Uterus (tissue), 4 donors: ENCODE results near the gene TTC34. TPM values are rescaled to one million over a fixed set of nuclear protein-coding genes. Genes with fewer than 3 reads are reported as not detected.

Source experiments
- DNase-seq, 2 donors: peaks; one replicate each; pipeline ENCODE4 v3.0.0-alpha.2; 2019 to 2020
- H3K27ac ChIP-seq, 2 donors: fragments of 200-600 bp; sonication (generic); 1 replicate in 1 of 2; 2 replicates in 1 of 2; pipeline ENCODE4 v1.5.1; 2016 to 2018
- H3K27me3 ChIP-seq, 2 donors: fragments of 200-600 bp; sonication (generic); one replicate each; pipeline ENCODE4 v1.5.1; 2018 to 2019; ENCODE audit warnings: control low read depth in 1 of 2
- H3K36me3 ChIP-seq, 2 donors: fragments of 200-600 bp; sonication (generic); one replicate each; pipeline ENCODE4 v1.5.1; 2019; ENCODE audit warnings: control low read depth in 1 of 2
- H3K4me1 ChIP-seq, 2 donors: fragments of 200-600 bp; sonication (generic); one replicate each; pipeline ENCODE4 v1.5.1; 2018 to 2019; ENCODE audit warnings: control low read depth in 1 of 2
- H3K4me3 ChIP-seq, 2 donors: fragments of 200-600 bp; sonication (generic); 1 replicate in 1 of 2; 2 replicates in 1 of 2; pipeline ENCODE4 v1.5.1; 2018 to 2019; ENCODE audit warnings: mild to moderate bottlenecking in 1 of 2
- H3K9me3 ChIP-seq, 2 donors: fragments of 200-600 bp; sonication (generic); one replicate each; pipeline ENCODE4 v1.5.1; 2019; ENCODE audit warnings: control low read depth in 1 of 2
- POLR2A ChIP-seq, 2 donors: fragments of 450-650 bp; IDR thresholded peaks; one replicate each; pipeline ENCODE4 v1.6.1; 2016; ENCODE audit warnings: antibody characterized with exemption in 2 of 2, mild to moderate bottlenecking in 1 of 2, moderate library complexity in 1 of 2
- intact Hi-C: fragments of 100-400 bp; cut with DNase I; formaldehyde crosslinking; loops from one replicate; pipeline ENCODE4 v1.15.1; 2023; ENCODE audit warnings: low total_unique reads
- total RNA-seq, 4 donors: library from RNA; depleted of rRNA in 3 of 4; stranded (reverse); fragments of >200 nt in 3 of 4; gene quantifications; one replicate each; pipeline versions ENCODE4 v1.1.0 to v1.2.4, GENCODE V29; 2014 to 2023
- TF ChIP-seq, protein P1 (sequence below), 4 experiments: fragments of 200-600 bp in 2 of 4; fragments of 450-650 bp in 2 of 4; sonication (generic) in 2 of 4; IDR thresholded peaks; one replicate each; pipeline ENCODE4 v1.5.1; 2016 to 2019; ENCODE audit warnings: antibody characterized with exemption in 4 of 4, mild to moderate bottlenecking in 2 of 4, moderate library complexity in 1 of 4
- donor health status: DM: yes; HTN: yes; CAD: no.

Gene TTC34
- total RNA-seq, 4 donors from 2014 or later = 0.29 to 2.9 (median 0.43) TPM

DNA sequence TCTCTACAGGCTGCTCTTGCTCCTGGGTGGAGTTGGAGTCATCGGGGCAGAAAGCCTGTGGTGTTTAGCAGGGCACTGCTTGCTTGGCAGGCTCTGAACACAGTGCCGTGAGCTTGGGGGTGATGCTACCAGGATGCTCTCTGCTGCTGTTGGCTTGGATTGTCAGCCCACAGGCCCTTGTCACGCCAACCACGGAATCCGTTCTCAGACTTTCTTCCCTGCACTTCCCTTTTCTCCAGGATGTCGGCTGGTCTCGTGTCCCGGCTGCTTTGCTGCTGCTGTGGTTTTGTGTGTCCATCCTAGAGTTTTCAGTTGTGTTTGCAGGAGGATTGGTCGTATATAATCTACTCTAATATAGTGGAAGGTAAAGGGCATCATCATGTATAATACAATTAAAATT is 44.4 kb upstream of the TTC34 start:
- DNase-seq = no peak
- no peaks in the 10 kb centered on the region for H3K4me1 ChIP-seq
- no peak for TF ChIP-seq POLR2A (IDR thresholded peaks at IDR 0.05)
- TF ChIP-seq, protein P1, sequence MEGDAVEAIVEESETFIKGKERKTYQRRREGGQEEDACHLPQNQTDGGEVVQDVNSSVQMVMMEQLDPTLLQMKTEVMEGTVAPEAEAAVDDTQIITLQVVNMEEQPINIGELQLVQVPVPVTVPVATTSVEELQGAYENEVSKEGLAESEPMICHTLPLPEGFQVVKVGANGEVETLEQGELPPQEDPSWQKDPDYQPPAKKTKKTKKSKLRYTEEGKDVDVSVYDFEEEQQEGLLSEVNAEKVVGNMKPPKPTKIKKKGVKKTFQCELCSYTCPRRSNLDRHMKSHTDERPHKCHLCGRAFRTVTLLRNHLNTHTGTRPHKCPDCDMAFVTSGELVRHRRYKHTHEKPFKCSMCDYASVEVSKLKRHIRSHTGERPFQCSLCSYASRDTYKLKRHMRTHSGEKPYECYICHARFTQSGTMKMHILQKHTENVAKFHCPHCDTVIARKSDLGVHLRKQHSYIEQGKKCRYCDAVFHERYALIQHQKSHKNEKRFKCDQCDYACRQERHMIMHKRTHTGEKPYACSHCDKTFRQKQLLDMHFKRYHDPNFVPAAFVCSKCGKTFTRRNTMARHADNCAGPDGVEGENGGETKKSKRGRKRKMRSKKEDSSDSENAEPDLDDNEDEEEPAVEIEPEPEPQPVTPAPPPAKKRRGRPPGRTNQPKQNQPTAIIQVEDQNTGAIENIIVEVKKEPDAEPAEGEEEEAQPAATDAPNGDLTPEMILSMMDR (IDR thresholded peaks at IDR 0.05) = no peak
- H3K9me3 ChIP-seq = no peaks in the 10 kb centered on the region
- H3K27ac ChIP-seq = no peak overlapping the region
- no peak overlapping the region for H3K4me3 ChIP-seq
- no peaks in the 10 kb centered on the region for H3K27me3 ChIP-seq
- intact Hi-C loops = no loop called here
- H3K36me3 ChIP-seq = no peaks in the 10 kb centered on the region

DNA sequence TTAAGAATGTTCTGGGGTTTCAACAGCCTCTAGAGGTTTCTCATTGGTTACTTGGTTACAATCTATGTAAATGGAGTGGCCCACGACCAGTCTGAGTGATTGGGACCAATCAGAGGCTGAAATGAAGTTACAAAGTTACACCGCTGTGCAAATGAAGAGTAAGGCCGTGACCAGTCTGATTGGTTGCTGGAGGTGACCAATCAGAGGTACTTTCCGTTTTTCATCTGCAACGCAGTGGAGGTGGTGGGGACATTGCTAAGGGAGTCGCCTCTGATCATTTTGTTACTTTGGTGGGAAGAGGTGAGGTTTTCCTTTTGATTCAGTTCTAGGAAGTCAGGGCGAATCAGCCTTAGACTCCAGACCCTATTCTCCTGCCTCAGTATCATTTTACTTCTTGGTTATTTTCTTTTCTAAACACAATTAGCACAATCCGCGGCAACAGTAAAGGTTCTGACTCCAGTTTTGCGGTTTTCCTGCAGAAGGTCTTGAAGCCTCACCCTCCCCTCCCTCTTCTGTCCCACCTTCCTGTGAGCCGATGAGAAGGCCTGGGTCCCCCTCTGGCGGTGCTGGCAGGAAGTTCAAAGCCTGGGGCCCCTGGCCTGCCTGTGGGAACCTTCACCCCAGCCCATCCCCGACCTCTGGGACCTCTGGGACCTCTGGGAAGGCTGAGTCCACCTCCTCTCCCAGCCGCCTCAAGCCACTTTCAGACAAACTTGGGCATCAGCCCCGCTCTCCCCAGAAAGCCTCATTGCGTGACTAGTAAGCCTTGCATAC is 38.7 kb upstream of the TTC34 start:
- no peaks in the 10 kb centered on the region for H3K27me3 ChIP-seq
- no peak overlapping the region for H3K4me3 ChIP-seq
- H3K27ac ChIP-seq = no peak overlapping the region
- no peaks in the 10 kb centered on the region for H3K9me3 ChIP-seq
- H3K4me1 ChIP-seq = no peaks in the 10 kb centered on the region
- intact Hi-C loops = no loop called here
- DNase-seq = no peak
- no peaks in the 10 kb centered on the region for H3K36me3 ChIP-seq
- TF ChIP-seq, protein P1 (IDR thresholded peaks at IDR 0.05) = no peak
- TF ChIP-seq POLR2A (IDR thresholded peaks at IDR 0.05) = no peak

DNA sequence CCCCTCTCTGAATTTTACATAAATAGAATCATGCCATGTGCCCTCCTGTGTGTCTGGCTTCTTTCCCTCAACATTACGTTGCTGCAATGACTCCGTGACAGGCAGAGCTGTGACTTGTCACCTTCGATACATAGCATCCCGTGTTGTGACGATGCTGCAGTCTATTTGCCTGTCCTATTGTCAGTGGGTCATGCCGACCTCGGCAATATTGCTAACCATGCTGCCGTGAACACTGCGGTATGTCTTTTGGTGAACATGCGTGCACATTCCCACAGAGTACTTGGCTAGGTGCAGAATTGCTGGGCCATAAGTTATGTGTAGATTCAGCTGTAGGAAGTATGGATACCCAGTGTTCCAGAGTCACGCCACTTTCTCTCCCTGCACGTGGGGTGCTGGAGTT is 36.3 kb upstream of the TTC34 start:
- H3K36me3 ChIP-seq = no peaks in the 10 kb centered on the region
- no peaks in the 10 kb centered on the region for H3K4me1 ChIP-seq
- intact Hi-C loops = no loop called here
- TF ChIP-seq POLR2A (IDR thresholded peaks at IDR 0.05) = no peak
- TF ChIP-seq, protein P1 (IDR thresholded peaks at IDR 0.05) = no peak
- no peak overlapping the region for H3K27ac ChIP-seq
- H3K27me3 ChIP-seq = no peaks in the 10 kb centered on the region
- no peak for DNase-seq
- H3K9me3 ChIP-seq = no peaks in the 10 kb centered on the region
- no peak overlapping the region for H3K4me3 ChIP-seq

DNA sequence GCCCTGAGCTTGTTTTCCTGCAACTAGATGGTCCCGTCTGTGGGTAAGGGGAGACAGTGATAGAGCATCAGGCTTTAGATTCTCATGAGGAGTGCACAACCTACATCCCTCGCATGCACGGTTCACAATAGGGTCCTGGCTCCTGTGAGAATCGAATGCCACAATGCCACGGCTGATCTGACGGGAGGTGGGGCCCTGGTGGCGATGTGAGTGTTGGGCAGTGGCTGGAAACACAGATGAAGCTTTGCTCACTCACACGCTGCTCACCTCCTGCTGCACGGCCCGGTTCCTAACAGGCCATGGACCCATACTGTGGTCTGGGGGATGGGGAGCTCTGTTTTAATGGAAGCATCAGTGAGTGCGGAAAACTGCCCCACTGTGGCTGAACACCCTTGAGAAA is 35.8 kb upstream of the TTC34 start:
- Histone ChIP-seq H3K27me3 (no peaks in the 10 kb centered on the region), H3K9me3 (no peaks in the 10 kb centered on the region), H3K27ac (no peak overlapping the region), H3K4me3 (no peak overlapping the region), H3K36me3 (no peaks in the 10 kb centered on the region), H3K4me1 (no peaks in the 10 kb centered on the region)
- no peak for DNase-seq
- intact Hi-C loops = no loop called here
- TF ChIP-seq, protein P1 (IDR thresholded peaks at IDR 0.05) = no peak
- no peak for TF ChIP-seq POLR2A (IDR thresholded peaks at IDR 0.05)

- H3K27me3 ChIP-seq = no peaks in the 10 kb centered on the region
- DNase-seq = no peak
These were observed 35.0 kb upstream of the TTC34 start for GRCh38 chr1:2836333-2836970.

More at GRCh38 chr1:2836333-2836970, 35.0 kb upstream of the TTC34 start:
- Histone ChIP-seq H3K4me1 (no peaks in the 10 kb centered on the region), H3K4me3 (no peak overlapping the region), H3K36me3 (no peaks in the 10 kb centered on the region), H3K9me3 (no peaks in the 10 kb centered on the region), H3K27ac (no peak overlapping the region)
- TF ChIP-seq, protein P1 (IDR thresholded peaks at IDR 0.05) = no peak
- TF ChIP-seq POLR2A (IDR thresholded peaks at IDR 0.05) = no peak
- intact Hi-C loops = no loop called here
